ENCODE results near the gene TRIM65. TPM values are rescaled to one million over a fixed set of nuclear protein-coding genes. Genes with fewer than 3 reads are reported as not detected.

The TRIM65 gene
- total and polyA plus RNA-seq, 7 experiments from 2014 or later, result 14.9 to 37.7 (median 29.6) TPM

DNA sequence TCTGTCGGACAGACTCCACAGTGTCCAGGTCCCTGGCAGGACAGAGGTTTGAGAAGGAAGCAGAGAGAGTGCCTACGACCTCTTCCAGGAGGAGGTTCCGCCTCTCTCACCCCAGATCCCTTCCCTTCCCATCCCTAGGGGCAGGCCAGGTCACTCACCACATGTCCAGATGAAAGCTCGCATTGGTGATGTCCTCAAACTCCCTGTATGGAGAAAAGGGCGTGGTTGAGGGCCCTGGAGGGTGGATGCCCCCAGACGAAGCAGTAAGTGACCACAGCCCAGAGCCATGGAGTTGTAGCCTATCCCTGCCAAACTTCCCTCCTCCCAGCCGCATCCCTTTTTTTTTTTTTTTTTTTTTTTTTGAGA lies 56.0 kb downstream of the TRIM65 start:
- Histone ChIP-seq H3K9me3 (ENCODE audit: control insufficient read depth in 2 of 3, low read length in 3 of 3) (no peaks in the 10 kb centered on the region), H3K4me3 (ENCODE audit: low read length) (no peak overlapping the region), H3K4me1 (ENCODE audit: control insufficient read depth in 2 of 2, insufficient read depth in 2 of 2, low read length in 2 of 2) (peaks cover 21 to 26% of the 10 kb centered on the region in 2 donors), H3K27me3 (ENCODE audit: control insufficient read depth in 2 of 2, insufficient read depth in 2 of 2, low read length in 2 of 2) (no peaks in the 10 kb centered on the region), H3K36me3 (ENCODE audit: control insufficient read depth in 2 of 3, insufficient read depth in 3 of 3, low read length in 3 of 3) (peaks cover 0 to 63% (median 5%) of the 10 kb centered on the region in 3 experiments), H3K27ac (ENCODE audit: low read depth, low read length) (no peak overlapping the region)
- intact Hi-C loops (cut with micrococcal nuclease), result loop anchor here in 1 of 2 donors (5.0 kb wide), 1 partner anchor 63 kb away; a partner anchor contains a TSS
- no peaks in the 10 kb centered on the region for H3K9me3 Mint-ChIP-seq
- ChIA-PET CTCF (interaction anchor here (0.6 to 1.3 kb wide), 2 partner anchors 10 to 13 kb away, joined by 3 read pairs; no protein-coding TSS in a partner anchor), POLR2A (interaction anchor here (0.6 to 16.6 kb wide), 7 partner anchors 9 to 598 kb away, joined by 3 to 238 read pairs (median 4); partner anchors contain the start of gene WBP2)
- peaks cover 0 to 22% (median 10%) of the 10 kb centered on the region in 7 donors for H3K4me1 Mint-ChIP-seq
- DNase-seq, result no peak
- peak overlapping the region in 3 of 9 donors; percentile 12 to 32 (median 14) for H3K27ac Mint-ChIP-seq
- no peak for ATAC-seq
- no peaks in the 10 kb centered on the region for H3K27me3 Mint-ChIP-seq
- peak overlapping the region in 2 of 10 donors; percentile 32 to 41 for H3K4me3 Mint-ChIP-seq
- H3K36me3 Mint-ChIP-seq, result peaks cover 0 to 12% (median 4%) of the 10 kb centered on the region in 5 donors

DNA sequence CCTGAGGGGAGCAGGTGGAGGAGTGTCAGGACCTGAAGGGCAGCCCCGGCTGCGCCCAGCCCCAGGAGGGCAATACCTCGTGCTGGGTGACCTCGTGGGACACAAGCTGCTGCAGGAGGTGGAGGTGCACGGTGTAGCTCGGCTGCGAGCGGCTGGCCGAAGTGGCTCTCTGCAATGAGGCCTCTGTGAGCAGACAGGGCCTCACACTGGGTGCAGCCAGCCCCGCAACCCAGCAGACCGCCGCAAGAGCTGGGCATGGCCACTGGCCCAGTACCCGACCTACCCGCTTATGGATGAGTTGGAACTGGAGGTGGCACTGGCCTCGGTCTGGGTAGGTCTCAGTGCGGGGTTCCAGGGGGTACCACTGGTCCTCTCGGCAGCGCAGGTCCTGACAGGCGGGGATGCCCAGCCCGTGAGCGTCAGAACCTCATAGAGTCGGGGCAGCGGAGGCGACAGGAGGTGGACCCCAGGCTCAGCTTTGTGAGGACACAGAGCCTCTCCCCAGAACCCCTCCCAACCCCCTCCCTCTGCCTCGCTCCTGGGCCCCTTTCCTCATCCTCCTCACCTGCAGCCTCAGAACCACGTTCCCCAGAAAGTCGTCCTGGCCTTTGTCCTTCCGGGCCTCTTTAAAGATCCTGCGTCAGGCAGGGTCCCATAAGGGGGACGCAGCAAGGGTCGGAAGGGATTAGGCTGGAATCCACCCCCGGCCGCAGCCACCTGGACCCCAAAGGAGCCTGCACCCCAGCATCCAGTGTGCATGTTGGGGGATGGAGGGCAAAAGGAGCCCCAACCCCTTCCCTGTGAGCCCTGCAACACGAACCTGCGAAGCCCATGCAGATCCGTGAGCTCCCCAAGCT lies 56.6 kb downstream of the TRIM65 start:
- H3K4me1 Mint-ChIP-seq, result peaks cover 0 to 20% (median 7%) of the 10 kb centered on the region in 7 donors
- H3K9me3 Mint-ChIP-seq, result no peaks in the 10 kb centered on the region
- intact Hi-C loops (cut with micrococcal nuclease), result loop anchor here in 1 of 2 donors (5.0 kb wide), 1 partner anchor 63 kb away; a partner anchor contains a TSS
- ChIA-PET POLR2A (interaction anchor here (0.6 to 16.6 kb wide), 8 partner anchors 10 to 599 kb away, joined by 3 to 238 read pairs (median 4); partner anchors contain the start of gene WBP2), CTCF (interaction anchor here (1.3 kb wide), 1 partner anchor 12 kb away, joined by 3 read pairs; no protein-coding TSS in a partner anchor)
- H3K4me1 ChIP-seq (ENCODE audit: control insufficient read depth in 2 of 2, insufficient read depth in 2 of 2, low read length in 2 of 2), result peaks cover 20 to 22% of the 10 kb centered on the region in 2 donors
- DNase-seq (no peak), ATAC-seq (no peak)
- H3K27ac Mint-ChIP-seq, result peak overlapping the region in 1 of 9 donors; percentile 32
- H3K4me3 Mint-ChIP-seq, result peak overlapping the region in 1 of 10 donors; percentile 41
- no peaks in the 10 kb centered on the region for H3K9me3 ChIP-seq (ENCODE audit: control insufficient read depth in 2 of 3, low read length in 3 of 3)
- peaks cover 0 to 67% (median 11%) of the 10 kb centered on the region in 3 experiments for H3K36me3 ChIP-seq (ENCODE audit: control insufficient read depth in 2 of 3, insufficient read depth in 3 of 3, low read length in 3 of 3)
- H3K4me3 ChIP-seq (ENCODE audit: low read length), result no peak overlapping the region
- H3K27ac ChIP-seq (ENCODE audit: low read depth, low read length), result no peak overlapping the region
- H3K36me3 Mint-ChIP-seq, result peaks cover 0 to 12% (median 4%) of the 10 kb centered on the region in 5 donors
- H3K27me3 ChIP-seq (ENCODE audit: control insufficient read depth in 2 of 2, insufficient read depth in 2 of 2, low read length in 2 of 2), result no peaks in the 10 kb centered on the region
- no peaks in the 10 kb centered on the region for H3K27me3 Mint-ChIP-seq

Other genes with a start within 250 kb of the TRIM65 start
- gene RECQL5, start 229.8 kb downstream of the TRIM65 start, total RNA-seq, result 10 to 100 TPM; 38.7 to 76.5 (median 49.2) TPM
- 10 to 100 TPM; 12.4 to 25.9 TPM for gene RECQL5, start 229.8 kb downstream of the TRIM65 start, polyA plus RNA-seq
- 100 to 1,000 TPM in 4 of 5 experiments, 10 to 100 TPM in 1; 97.6 to 198 (median 116) TPM for gene SAP30BP, start 229.6 kb downstream of the TRIM65 start, total RNA-seq
- 10 to 100 TPM; 69.5 to 76.1 TPM for gene SAP30BP, start 229.6 kb downstream of the TRIM65 start, polyA plus RNA-seq
- 1 to 10 TPM in 3 of 5 experiments, under 1 TPM in 2; 0.49 to 1.8 (median 1.2) TPM for gene ITGB4, start 175.5 kb downstream of the TRIM65 start, total RNA-seq
- under 1 TPM; 0.09 to 0.35 TPM for gene ITGB4, start 175.5 kb downstream of the TRIM65 start, polyA plus RNA-seq
- 10 to 100 TPM in 4 of 5 experiments, 1 to 10 TPM in 1; 9.9 to 42.9 (median 22.1) TPM for gene GALK1, start 131.8 kb downstream of the TRIM65 start, total RNA-seq
- gene GALK1, start 131.8 kb downstream of the TRIM65 start, polyA plus RNA-seq, result 10 to 100 TPM; 12.8 to 18.9 TPM
- gene UNK, start 112.1 kb downstream of the TRIM65 start, total RNA-seq, result 10 to 100 TPM; 32.0 to 49.8 (median 41.0) TPM
- 10 to 100 TPM; 21.5 to 22.1 TPM for gene UNK, start 112.1 kb downstream of the TRIM65 start, polyA plus RNA-seq
- gene UNC13D, start 52.5 kb downstream of the TRIM65 start, total RNA-seq, result 100 to 1,000 TPM; 145 to 201 (median 152) TPM
- 10 to 100 TPM; 44.5 to 83.3 TPM for gene UNC13D, start 52.5 kb downstream of the TRIM65 start, polyA plus RNA-seq
- gene WBP2, start 41.6 kb downstream of the TRIM65 start, total RNA-seq, result 100 to 1,000 TPM in 3 of 5 experiments, 10 to 100 TPM in 2; 87.7 to 159 (median 112) TPM
- 10 to 100 TPM; 84.8 to 99.4 TPM for gene WBP2, start 41.6 kb downstream of the TRIM65 start, polyA plus RNA-seq
- 10 to 100 TPM in 1 of 5 experiments, 1 to 10 TPM in 4; 2.5 to 25.6 (median 8.7) TPM for gene TRIM47, start 18.4 kb downstream of the TRIM65 start, total RNA-seq
- 1 to 10 TPM; 6.3 to 7.7 TPM for gene TRIM47, start 18.4 kb downstream of the TRIM65 start, polyA plus RNA-seq
- gene MRPL38, start 7.9 kb upstream of the TRIM65 start, total RNA-seq, result 100 to 1,000 TPM in 4 of 5 experiments, 10 to 100 TPM in 1; 81.0 to 154 (median 128) TPM
- 10 to 100 TPM; 64.6 to 72.2 TPM for gene MRPL38, start 7.9 kb upstream of the TRIM65 start, polyA plus RNA-seq
- 10 to 100 TPM; 19.9 to 48.1 (median 29.0) TPM for gene FBF1, start 44.1 kb upstream of the TRIM65 start, total RNA-seq
- gene FBF1, start 44.1 kb upstream of the TRIM65 start, polyA plus RNA-seq, result 1 to 10 TPM; 2.5 to 7.2 TPM
- gene ACOX1, start 82.2 kb upstream of the TRIM65 start, total RNA-seq, result 10 to 100 TPM; 22.8 to 35.0 (median 33.5) TPM
- 10 to 100 TPM; 12.5 to 25.5 TPM for gene ACOX1, start 82.2 kb upstream of the TRIM65 start, polyA plus RNA-seq
- 10 to 100 TPM; 13.1 to 20.1 (median 13.8) TPM for gene TEN1, start 82.3 kb upstream of the TRIM65 start, total RNA-seq
- 10 to 100 TPM; 12.8 to 16.0 TPM for gene TEN1, start 82.3 kb upstream of the TRIM65 start, polyA plus RNA-seq
- gene CDK3, start 103.9 kb upstream of the TRIM65 start, total RNA-seq, result 1 to 10 TPM; 6.9 to 9.9 (median 9.1) TPM
- under 1 TPM; 0.28 to 0.55 TPM for gene CDK3, start 103.9 kb upstream of the TRIM65 start, polyA plus RNA-seq
- gene EVPL, start 130.4 kb upstream of the TRIM65 start, total RNA-seq, result 1 to 10 TPM in 2 of 5 experiments, under 1 TPM in 3; 0.07 to 2.7 (median 0.39) TPM
- under 1 TPM in 1 of 2 donors, not detected in 1; 0.08 TPM for gene EVPL, start 130.4 kb upstream of the TRIM65 start, polyA plus RNA-seq
- 100 to 1,000 TPM in 1 of 5 experiments, 10 to 100 TPM in 4; 70.8 to 105 (median 91.9) TPM for gene SRP68, start 175.6 kb upstream of the TRIM65 start, total RNA-seq
- 10 to 100 TPM; 69.6 to 94.0 TPM for gene SRP68, start 175.6 kb upstream of the TRIM65 start, polyA plus RNA-seq
- 1 to 10 TPM in 2 of 5 experiments, not detected in 3; 1.0 to 1.2 TPM for gene GALR2, start 177.8 kb upstream of the TRIM65 start, total RNA-seq
- gene GALR2, start 177.8 kb upstream of the TRIM65 start, polyA plus RNA-seq, result under 1 TPM in 1 of 2 donors, not detected in 1; 0.13 TPM
- gene ZACN, start 182.2 kb upstream of the TRIM65 start, total RNA-seq, result 1 to 10 TPM in 1 of 5 experiments, under 1 TPM in 3, not detected in 1; 0.24 to 1.1 (median 0.28) TPM
- 1 to 10 TPM; 2.3 to 4.6 TPM for gene ZACN, start 182.2 kb upstream of the TRIM65 start, polyA plus RNA-seq
- gene EXOC7, start 206.8 kb upstream of the TRIM65 start, total RNA-seq, result 100 to 1,000 TPM; 112 to 204 (median 160) TPM
- 10 to 100 TPM; 46.6 to 73.3 TPM for gene EXOC7, start 206.8 kb upstream of the TRIM65 start, polyA plus RNA-seq
- gene FOXJ1, start 244.3 kb upstream of the TRIM65 start, total RNA-seq, result 1 to 10 TPM in 4 of 5 experiments, under 1 TPM in 1; 0.29 to 2.2 (median 1.4) TPM
- 1 to 10 TPM in 1 of 2 donors, under 1 TPM in 1; 0.27 to 1.0 TPM for gene FOXJ1, start 244.3 kb upstream of the TRIM65 start, polyA plus RNA-seq